Psoas muscle (tissue), 8 donors: ENCODE data around the gene CFAP300. TPM values are rescaled to one million over a fixed set of nuclear protein-coding genes. Genes with fewer than 3 reads are reported as not detected.

Experiments used
- ATAC-seq, 4 donors: fragments of 200-7000 bp; cut with Tn5 transposase; one replicate each; pipeline ENCODE4 v1.9.1; 2020; ENCODE audit warnings: moderate library complexity in 3 of 4, mild to moderate bottlenecking in 2 of 4
- DNase-seq, 2 donors: peaks; one replicate each; pipeline ENCODE4 v3.0.0-alpha.2; 2020
- H3K27ac ChIP-seq: fragments of 200-600 bp; one replicate; pipeline ENCODE4 v1.8.0; 2022
- H3K27me3 ChIP-seq, 3 donors: fragments of 200-600 bp in 1 of 3; one replicate each; pipeline versions ENCODE4 v1.6.1 to v1.8.0; 2013 to 2022; ENCODE audit warnings: low read length in 2 of 3, mild to moderate bottlenecking in 2 of 3, moderate library complexity in 1 of 3; ENCODE audit not compliant: insufficient read depth in 3 of 3
- H3K36me3 ChIP-seq, 2 donors: fragments of 200-600 bp in 1 of 2; one replicate each; pipeline versions ENCODE4 v1.6.1 to v1.8.0; 2013 to 2022; ENCODE audit warnings: low read depth in 1 of 2, mild to moderate bottlenecking in 1 of 2, moderate library complexity in 1 of 2; ENCODE audit not compliant: insufficient read depth in 1 of 2
- H3K4me1 ChIP-seq: fragments of 200-600 bp; one replicate; pipeline ENCODE4 v1.8.0; 2022
- H3K4me3 ChIP-seq: fragments of 200-600 bp; one replicate; pipeline ENCODE4 v1.8.0; 2022; ENCODE audit warnings: mild to moderate bottlenecking
- H3K9me3 ChIP-seq: fragments of 200-600 bp; one replicate; pipeline ENCODE4 v1.8.0; 2022
- CTCF ChIP-seq: fragments of 200-600 bp; IDR thresholded peaks from one replicate; pipeline ENCODE4 v1.8.0; 2022; ENCODE audit warnings: antibody characterized with exemption
- WGBS, 3 donors: extraction: QIAGEN DNeasy Blood & Tissue Kit; methylation state at CpG; one replicate each; pipeline versions ENCODE4 v1.1.6 to v1.1.7; 2013; 5-methylcytosine and 5-hydroxymethylcytosine counted together
- intact Hi-C, 2 donors: fragments of 100-400 bp; cut with DNase I; formaldehyde crosslinking; loops; one replicate each; pipeline versions ENCODE4 v1.11.0 to v1.14.2; 2022
- polyA plus RNA-seq, 3 donors: library from polyadenylated mRNA; stranded (reverse); fragments of 200-250 nt; gene quantifications; one replicate each; pipeline ENCODE4 v1.2.3, GENCODE V29; 2013
- total RNA-seq, 4 donors: library from RNA; stranded (reverse); fragmentation: NEBNext Ultra II Directional in 2 of 4; extraction: Animal tissue kit (Norgen Biotek cat#: 25700) in 2 of 4; gene quantifications; one replicate each; pipeline versions ENCODE4 v1.2.1 to v1.2.4, GENCODE V29; 2021 to 2023
- donor health status: healthy with polysubstance abuse.
- donor health status: DM: no; HTN: no; CAD: no; lungs with moderate emphysema.
- donor health status: Bipolar disorder and iron deficiency.
- donor health status: healthy.
- donor health status: DM: yes; HTN: yes; CAD: no.
- donor health status: DM: no; HTN: no; CAD: no.
- donor health status: DM: no; HTN: no; CAD: no.
- donor health status: DM: yes; HTN: yes; CAD: no.

The CFAP300 gene
- total and polyA plus RNA-seq, 7 donors = 0.11 to 0.86 (median 0.22) TPM; not detected in 2

DNA sequence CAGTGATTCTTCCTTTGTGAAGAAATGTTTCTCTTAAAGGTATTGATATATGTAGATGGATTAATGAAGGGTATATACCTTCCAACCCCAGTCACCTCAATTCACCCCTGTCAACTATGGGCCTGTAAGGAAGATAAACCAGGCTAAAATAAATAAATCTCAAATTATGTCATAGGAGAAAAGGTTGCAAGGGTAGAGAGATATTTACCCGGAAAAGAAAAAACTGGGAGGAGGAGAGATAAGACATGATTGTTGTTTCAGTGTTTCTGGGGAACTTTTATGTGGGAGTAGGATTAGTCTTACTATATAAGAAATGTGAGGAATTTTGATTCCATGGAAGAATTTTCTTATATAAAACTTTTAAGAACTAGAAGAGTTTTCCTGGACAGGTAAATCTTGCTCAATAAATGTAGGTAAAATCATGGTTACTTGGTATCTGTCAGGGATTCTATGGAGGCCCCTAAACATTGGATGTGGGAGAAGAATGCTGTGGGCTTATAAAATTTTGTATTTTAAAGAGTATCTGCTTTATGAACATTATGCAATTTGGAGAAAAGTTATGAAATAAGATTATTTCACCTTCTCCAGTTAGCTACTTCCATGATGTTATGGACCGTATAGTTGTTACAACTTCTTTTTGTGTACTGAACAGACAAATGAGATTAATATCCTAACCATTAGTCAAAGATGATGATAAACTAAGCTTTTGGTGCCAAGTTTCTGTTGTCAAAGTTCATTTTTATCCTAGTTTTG lies 69.4 kb downstream of the CFAP300 start:
- WGBS, 3 donors = 78 to 83% (median 79%) methylated on average over 2 of the region's 2 CpGs
- no peaks in the 10 kb centered on the region for H3K27me3 ChIP-seq

DNA sequence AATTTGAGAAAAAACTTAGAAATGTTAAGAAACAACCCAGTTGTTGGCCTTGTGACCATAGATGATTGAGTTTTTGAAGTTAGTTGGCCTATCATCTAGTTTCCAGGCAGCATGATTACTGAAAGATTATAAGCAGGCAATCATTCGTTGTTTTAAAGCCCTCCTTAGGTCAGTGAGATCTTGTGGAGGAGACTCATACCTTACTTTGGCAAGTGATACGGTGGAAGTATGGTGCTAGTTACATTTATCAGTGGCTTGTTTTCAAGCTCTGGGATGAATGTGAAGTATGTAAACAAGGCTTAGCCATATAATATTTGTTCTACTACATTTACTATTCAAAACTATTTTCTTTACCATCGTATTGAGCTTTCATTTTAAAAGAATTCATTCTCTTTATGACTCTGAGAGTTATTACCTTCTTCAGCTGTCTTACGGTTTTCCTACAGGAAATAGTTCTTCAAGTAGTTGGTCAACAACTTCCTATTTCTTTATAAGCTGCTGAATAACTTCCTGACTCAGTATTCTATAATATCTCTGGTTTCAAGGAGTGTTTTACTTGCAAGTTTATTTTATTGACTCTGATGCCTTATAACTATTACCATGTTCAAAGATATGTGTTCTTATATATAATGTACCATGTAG lies 70.4 kb downstream of the CFAP300 start:
- H3K27ac ChIP-seq = peak overlapping the region; percentile 39
- ATAC-seq (no peak), DNase-seq (no peak)
- 28 to 41% (median 35%) methylated on average over 4 of the region's 4 CpGs for WGBS, 3 donors
- H3K36me3 ChIP-seq = no peaks in the 10 kb centered on the region
- H3K9me3 ChIP-seq = no peaks in the 10 kb centered on the region
- no peak for TF ChIP-seq CTCF
- H3K4me1 ChIP-seq = peaks cover 80% of the 10 kb centered on the region
- no peaks in the 10 kb centered on the region for H3K27me3 ChIP-seq
- peak overlapping the region; percentile 21 for H3K4me3 ChIP-seq
- intact Hi-C loops = no loop called here

More for the DNA sequence above, 69.4 kb downstream of the CFAP300 start:
- Histone ChIP-seq H3K36me3 (no peaks in the 10 kb centered on the region), H3K27ac (peak overlapping the region; percentile 36), H3K9me3 (no peaks in the 10 kb centered on the region), H3K4me1 (peaks cover 75% of the 10 kb centered on the region), H3K4me3 (no peak overlapping the region)
- DNase-seq = no peak
- intact Hi-C loops = no loop called here
- no peak for ATAC-seq
- no peak for TF ChIP-seq CTCF

GRCh38 chr11:102118937-102119336 lies 71.7 kb downstream of the CFAP300 start:
- Histone ChIP-seq H3K27ac (peak overlapping the region; percentile 61), H3K4me3 (no peak overlapping the region), H3K9me3 (peaks cover 4% of the 10 kb centered on the region), H3K36me3 (no peaks in the 10 kb centered on the region), H3K4me1 (peaks cover 66% of the 10 kb centered on the region), H3K27me3 (no peaks in the 10 kb centered on the region)
- no peak for TF ChIP-seq CTCF
- DNase-seq = no peak
- 56 to 78% (median 58%) methylated on average over 3 of the region's 3 CpGs for WGBS, 3 donors
- intact Hi-C loops = no loop called here
- no peak for ATAC-seq

GRCh38 chr11:102119997-102120396 lies 72.8 kb downstream of the CFAP300 start:
- WGBS, 3 donors = 31 to 50% (median 35%) methylated on average over 4 of the region's 4 CpGs
- DNase-seq (no peak), ATAC-seq (peak; percentile 47 to 81 (median 75))
- peaks cover 4% of the 10 kb centered on the region for H3K9me3 ChIP-seq
- no peak for TF ChIP-seq CTCF
- peak overlapping the region; percentile 36 for H3K4me3 ChIP-seq
- peak overlapping the region; percentile 61 for H3K27ac ChIP-seq
- H3K27me3 ChIP-seq = no peaks in the 10 kb centered on the region
- H3K36me3 ChIP-seq = no peaks in the 10 kb centered on the region
- H3K4me1 ChIP-seq = peaks cover 64% of the 10 kb centered on the region
- intact Hi-C loops = no loop called here
